HG03442 (cell line): Measurements from ENCODE around the gene MPG.

Experiments
- ATAC-seq: cut with Tn5 transposase; IDR thresholded peaks from one replicate; pipeline ENCODE4 v1.9.1; 2021; ENCODE audit warnings: mild to moderate bottlenecking, moderate library complexity; ENCODE audit not compliant: unreplicated experiment

Gene MPG

DNA sequence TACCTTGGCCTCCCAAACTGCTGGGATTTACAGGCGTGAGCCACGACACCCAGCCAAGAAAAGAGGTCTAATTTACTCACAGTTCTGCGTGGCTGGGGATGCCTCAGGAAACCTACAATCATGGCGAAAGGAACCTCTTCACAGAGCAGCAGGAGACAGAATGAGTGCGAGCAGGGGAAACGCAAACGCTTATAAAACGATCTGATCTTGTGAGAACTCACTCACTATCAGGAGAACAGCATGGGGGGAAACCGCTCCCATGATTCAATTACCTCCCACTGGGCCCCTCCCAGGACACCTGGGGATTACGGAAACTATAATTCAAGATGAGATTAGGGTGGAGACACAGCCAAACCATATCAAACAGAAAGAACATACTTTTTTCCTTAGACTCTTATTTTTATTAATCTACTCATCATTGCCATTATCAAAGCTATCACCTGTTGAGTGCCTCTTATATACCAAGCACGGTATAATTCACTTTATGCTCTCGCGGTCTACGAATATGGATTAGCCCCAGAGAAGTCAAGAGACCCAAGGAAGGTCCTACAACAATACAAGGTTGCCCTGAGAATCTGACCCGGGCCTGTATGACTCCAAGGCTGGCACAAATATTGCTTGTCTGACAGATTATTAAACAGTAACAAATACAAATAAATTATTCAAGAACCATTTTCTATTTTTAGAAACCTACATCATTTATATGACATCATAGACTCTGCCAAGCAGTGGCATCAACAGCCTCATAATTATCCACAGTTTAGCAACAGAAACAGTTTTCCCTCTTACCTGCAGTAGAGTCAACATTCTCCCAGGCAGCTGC is 27.0 kb upstream of the MPG start:
- ATAC-seq = no peak

DNA sequence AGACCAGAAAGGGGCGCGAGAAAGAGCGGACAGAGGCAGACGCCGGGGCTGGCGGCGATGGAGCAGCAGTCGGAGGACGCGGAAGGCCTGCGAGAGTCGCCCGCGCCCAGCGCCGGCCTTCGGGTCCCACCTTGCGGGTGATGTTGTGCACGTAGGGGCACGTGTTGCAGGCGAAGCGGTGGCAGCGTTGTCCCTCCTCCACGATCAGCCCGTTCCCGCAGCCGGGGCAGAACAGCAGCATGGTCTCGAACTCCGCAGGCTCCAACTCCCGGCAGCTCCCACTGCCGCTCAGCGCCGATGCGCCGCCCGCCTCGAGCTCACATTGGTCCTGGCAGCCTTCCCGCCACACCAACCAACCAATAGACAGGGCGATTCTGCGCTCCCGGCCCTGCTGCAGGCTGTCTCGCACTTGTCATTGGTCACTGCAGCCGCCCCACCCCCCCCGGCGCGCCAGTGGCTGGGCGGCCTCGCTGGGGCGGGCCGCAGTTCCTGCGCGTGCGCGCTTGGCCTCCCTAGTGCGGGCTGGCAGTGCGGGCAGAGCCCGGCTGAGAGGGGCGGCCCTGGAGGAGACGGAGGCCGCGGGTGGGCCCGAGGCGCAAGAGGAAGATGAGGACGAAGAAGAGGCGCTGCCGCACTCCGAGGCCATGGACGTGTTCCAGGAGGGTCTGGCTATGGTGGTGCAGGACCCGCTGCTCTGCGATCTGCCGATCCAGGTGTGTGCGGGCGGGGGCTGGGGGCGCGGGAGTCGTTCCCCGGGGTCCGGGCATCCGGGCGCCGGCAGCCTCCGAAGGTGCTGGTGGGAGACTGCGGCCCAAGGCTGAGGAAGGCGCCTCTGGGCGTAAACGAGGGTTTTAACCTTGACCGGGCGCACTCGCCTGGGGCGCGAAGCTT is 24.4 kb upstream of the MPG start, which contains the start of the genes POLR3K and SNRNP25:
POLR3K (minus strand) TSS at position 263 of the 891 bp plus-strand sequence; CDS start at position 241, 22 bp downstream.
SNRNP25 (plus strand) TSS at position 483 of the 891 bp plus-strand sequence; CDS start at position 672, 189 bp downstream.
- peak; percentile 94 for ATAC-seq

DNA sequence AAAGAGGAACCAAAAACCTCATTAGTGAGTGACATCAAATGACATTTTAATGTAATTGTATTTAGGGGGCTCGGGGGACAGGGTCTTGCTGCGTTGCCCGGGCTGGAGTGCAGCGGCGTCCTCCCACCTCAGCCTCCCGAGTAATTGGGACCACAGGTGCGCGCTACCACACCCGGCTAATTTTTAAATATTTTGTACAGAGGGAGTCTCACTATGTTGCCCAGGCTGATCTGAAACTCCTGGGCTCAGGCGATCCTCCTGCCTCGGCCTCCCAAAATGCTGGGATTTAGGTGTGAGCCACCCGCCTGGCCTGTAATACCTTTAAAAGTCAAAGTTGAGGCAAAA is 23.8 kb upstream of the MPG start:
- ATAC-seq = no peak

DNA sequence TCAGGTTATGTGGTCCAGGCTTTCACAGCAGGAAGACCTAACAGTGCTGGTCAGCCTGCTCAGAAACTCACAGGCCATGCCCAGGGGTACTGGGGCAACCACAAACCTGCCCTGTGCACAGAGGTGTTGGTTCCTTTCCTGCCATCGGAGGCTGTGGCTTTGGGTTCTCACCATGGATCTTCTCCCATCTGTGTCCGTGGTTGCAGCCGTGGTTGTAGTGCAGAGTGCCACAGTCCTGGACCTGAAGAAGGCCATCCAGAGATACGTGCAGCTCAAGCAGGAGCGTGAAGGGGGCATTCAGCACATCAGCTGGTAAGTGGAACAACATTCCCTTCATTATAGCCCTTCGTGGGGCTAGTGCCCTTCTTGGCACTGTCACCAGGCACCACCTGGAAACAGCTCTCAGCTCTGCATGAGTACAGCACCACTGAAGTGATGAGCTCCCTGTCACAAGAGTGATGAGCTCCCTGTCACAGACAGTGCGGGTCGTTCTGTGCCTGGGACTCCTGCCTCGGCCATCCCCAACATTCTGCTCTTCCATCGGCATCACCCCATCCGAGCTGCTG is 22.4 kb upstream of the MPG start:
- no peak for ATAC-seq

DNA sequence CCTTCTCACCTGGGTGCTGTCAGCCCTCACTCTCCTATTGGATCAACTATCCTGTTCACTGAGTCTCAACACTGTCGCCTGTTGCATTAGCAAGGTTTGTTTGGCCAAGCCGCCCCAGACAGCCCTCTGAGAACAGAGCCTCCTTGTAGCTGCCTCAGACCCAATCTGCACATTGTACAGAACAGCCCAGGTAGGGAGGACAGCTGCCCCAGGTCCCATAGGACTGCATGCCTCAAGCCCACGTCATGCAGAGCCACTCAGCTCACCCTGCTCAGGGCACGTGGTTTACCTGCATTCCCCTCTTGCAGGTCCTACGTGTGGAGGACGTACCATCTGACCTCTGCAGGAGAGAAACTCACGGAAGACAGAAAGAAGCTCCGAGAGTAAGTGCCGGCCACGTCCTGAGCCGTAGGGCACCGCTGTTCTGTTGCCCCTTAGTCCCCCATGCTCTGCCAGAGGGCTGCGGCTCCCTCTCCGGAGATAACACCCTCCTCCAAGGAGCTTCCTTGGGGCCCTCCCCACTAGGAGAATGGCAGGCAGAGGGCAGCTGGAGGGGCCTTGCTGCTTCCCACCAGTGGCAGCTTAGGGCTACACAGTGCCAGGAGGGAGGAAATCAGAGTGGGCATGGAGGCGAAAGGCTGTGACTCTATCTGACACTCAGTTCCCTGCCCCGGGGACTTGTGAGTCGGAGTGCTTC is 21.6 kb upstream of the MPG start:
- ATAC-seq = no peak

DNA sequence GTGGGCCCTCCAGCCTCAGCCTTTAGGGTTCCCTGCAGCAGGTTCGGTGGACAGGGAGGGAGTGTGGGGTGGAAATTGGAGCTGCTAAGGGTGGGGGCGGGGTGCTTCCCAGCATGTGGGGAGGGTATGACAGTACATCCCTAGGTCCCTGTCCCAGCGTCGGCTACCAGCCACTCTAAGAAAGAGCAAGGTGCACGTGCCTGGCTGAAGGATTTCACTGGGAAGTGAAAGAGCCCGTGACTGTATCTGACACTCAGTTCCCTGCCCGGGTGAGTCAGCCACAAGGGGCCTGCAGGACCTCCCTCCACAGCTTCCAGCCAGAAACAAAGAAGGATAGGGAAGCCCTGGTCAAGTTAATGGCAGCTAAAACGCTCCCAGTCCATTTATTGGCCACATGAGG is 20.3 kb upstream of the MPG start:
- ATAC-seq = no peak

DNA sequence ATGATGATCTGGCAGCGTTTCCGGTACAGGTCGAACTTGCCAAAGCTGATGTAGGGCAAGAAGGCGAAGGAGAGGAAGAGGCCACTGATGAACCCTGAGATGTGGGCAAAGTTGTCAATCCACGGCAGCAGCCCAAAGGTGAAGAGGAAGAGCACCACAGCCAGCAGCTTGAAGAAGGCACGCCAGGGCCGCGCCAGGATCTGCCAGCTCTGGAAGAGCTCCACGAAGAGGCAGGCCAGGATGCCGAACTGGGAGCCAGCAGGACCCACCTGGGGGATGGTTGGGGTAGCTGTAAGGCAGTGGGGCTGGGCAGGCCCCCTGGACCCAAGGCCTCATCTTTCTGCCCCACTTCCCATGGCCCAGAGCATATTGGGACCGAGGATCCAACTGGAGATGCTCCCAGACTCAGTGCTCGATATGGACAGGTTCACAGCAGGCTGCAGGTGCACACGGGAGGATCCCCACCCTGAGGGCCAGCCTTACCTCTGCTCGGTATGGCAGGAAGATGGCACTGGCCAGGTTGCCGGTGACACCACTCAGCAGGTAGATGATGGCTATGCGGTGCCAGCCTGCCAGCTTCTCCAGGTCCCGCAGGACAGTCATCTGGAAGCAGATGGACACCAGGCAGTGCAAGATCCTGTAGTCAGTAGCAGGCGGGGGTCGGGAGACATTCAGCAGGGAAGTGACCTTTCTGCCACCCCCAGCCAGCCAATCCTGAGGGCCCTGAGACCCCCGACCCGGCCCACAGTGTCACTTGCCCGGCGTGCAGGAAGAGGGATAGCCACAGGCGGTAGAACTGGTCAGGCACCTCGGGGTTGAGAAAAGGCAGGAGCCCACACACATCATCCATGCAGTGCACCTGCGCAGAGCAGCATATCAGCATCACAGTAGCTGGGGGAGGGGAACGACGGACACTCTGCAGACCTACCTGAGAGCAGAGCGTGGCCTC is 19.3 kb upstream of the MPG start:
- no peak for ATAC-seq

DNA sequence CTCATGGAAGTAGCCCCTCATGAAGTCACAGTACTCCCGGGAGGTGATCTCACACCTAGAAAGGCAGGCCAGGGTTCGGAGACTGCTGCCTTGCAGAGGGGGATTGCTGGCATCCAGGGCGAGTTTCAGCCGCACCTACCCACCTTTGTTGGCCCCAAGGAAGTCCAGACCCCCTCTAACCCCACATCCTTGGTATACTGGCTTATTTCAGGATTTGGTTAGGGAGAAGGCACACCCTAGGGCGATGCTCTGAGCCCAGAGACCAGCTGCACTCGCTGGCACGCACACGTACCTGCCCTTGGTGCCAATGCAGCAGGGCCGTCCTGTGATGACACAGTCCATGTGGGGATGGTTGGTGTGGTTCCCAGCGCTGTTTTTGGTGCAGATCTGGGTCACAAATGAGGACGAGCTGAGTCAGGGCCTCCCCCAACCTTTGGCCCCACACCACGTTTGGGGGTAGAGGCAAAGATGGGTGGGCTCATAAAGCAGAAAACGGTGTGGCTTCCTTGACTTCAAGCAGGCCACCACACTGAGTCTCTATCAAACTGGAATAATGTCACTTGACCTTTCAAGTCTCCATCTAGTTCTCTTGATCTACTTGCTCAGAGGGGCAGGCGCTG is 18.5 kb upstream of the MPG start:
- no peak for ATAC-seq

DNA sequence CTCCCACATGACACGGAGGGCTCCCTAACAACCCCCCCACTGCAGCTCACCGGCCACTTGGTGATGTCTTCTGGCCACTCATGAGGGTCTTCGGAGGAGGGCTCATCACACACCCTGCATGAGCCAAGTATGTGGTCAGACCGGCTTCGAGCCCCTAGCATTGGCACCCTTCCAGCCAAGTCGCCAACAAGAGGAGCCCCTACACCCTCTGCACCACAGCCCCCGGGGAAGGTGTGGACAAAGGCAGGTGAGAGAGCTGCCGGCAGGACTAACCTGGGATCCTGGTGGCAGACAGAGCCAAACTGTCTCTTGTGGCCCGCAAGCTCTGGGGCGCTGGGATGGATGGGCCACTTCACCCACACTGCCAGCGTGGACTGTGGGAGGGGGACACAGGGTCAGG is 17.9 kb upstream of the MPG start:
- ATAC-seq = no peak

DNA sequence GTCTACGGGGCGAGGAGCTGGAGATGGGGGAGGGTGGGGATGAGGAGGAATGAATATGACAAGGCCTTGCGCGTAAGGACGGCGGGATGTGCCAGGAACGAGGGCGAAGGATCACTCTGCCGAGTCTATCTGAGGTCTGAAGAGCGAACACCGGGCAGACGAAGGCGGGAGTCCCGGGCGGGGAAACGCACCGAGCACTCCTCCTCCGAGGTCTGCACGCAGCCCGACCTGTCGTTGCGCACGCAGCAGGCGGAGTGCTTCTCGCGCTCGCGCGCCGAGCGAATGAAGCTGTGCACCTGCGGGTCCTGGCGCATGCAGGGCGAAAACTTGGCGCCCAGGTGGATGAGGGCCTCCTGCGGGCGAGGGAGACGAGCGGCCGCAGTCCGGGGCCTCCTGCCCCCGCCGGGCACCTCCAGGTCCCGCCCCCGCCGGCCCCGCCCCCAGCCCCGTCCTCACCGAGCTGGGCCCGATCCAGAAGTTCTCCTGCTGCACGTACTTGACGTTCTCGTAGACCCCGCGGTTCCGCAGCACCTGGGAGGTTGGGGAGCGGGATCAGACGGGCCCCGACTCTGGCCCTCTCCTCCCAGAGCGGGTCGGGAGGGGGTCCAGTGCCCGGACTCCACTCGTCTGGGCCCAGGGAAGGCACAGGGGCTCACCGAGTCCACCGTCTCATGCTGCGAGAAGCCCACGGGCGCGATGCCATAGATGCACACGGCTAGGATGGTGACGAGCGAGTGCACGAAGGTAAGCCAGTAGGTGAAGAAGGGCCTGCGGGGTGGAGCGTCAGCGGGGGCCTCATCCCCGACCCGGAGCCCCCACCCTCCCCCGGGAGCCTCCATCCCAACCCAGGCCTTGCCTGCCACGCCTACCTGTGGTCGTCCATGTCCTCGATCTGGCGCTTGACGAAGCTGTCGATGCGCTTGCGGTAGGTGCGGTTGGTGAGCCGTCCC is 16.8 kb upstream of the MPG start:
- ATAC-seq = no peak

DNA sequence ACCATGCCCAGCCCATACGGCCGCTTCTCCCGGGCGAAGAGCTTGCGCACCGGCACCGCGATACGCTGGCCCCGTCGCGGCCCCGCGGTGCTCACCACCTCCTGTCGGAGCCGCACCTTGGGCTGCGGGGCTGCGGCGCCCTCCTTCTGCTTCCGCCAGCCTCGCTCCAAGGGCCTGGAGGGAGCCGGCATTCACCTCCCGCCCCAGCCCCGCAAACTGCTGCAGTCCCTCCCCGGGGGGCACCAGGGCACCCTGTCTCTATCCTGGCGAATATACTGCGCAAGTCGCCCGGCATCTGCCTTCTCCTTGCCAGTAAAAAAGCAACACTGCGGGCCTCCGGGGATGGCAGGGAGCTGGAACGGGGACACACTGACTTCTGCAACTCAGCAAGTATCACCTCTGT is 16.1 kb upstream of the MPG start:
- ATAC-seq = no peak

DNA sequence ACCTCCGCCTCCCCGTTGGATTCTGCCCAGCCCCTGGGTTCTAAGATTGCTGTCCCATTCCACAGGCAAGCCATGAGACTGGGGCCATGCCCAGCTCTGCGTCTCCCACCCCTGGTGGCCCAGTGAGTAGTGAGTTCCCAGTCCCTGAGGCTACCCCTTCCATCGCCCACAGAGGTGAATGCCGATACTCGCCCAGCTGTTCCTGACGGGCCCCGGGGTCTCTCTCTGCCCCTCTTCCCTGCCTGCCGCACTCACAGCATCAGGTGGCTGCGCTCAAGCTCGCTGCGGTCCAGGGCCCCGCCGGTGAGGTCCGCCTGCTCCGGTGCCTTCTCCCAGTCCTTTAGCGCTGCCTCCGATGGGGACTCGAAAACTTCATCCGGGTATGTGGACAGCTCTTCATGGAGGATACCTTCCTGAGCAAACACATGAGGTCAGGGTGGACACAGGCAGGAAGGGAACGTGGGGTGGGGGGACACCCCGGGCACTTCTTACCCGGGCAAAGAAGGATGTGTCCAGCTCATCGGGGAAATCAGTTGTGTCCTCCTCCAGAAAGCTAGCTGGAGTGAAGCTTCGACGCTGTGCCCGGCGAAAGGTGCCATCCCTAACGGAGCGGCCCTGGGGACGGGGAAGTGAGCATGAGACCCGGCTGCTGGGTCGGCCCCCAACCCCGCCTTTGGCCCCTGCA is 15.6 kb upstream of the MPG start:
- no peak for ATAC-seq

DNA sequence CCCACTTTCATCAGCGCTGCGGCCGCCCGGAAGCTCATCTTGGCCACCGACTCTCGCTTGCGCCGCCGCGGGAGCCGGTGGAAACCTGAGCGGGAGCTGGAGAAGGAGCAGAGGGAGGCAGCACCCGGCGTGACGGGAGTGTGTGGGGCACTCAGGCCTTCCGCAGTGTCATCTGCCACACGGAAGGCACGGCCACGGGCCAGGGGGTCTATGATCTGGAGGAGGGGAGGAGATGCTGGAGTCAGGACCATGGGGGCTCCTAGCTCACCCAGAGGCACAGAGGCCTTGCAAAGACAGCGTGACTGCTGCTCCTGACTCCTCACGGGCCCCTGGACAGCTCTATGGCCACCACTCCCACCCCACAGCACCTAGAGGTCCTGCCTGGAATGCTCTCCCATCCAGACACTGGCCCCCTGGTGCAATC is 15.0 kb upstream of the MPG start:
- ATAC-seq = no peak

DNA sequence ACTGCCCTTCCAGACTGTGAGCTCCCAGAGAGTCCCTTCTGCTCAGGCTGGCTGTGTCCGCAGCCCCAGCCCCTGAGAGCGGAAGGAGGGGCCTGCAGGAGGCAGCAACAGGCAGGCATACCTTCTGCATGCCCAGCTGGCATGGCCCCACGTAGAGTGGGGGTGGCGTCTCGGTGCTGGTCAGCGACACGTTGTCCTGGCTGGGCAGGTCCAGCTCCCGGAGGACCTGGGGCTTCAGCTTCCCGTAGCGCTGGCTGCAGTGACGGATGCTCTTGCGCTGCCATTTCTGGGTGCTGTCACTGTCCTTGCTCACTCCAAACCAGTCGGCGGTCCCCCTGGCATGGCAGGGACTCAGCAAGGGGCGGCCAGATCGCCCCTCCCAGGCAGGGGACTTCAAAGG is 14.6 kb upstream of the MPG start:
- no peak for ATAC-seq

DNA sequence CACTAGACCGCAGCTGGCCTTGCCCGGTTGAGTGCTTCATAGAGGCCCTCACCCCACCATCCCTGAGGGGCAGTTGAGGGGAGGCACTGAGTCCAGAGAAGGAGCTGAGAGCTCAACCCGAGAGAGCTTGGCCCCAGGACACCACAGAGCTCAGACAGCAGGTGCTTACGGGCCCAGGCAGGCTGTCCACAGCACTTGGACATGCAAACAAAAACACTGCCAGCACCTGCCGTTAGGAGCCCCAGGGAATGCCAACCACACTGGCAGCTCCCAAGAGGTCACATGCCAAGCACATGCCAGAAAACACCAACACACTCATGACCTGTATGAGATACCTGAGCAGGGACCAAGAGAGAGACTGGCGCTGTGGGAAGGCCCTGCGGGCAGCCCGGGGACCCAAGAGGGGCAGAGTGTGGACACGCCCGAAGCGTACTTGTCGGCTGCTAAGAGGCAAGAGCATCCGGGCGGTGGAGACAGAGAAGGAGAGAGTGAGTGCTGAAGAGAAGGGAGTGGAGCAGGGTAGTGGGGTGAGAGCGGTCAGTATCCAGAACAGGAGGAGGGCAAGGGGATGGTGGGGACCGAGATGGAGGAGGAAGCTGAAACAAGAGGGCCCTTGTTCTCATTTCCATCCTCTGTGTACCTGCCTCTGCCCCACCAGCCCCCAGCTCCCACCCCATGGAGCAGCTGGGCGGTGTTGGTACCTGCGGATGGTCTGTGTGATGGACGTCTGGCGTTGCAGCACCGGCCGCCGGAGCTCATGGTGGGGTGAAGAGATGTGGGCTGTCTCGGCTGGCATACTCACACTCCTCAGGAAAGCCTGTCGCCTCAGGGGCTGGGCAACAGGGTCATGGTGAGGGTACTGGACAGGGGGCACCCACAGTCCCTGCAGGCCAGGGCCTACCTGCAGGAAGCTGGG is 13.8 kb upstream of the MPG start:
- ATAC-seq = no peak

DNA sequence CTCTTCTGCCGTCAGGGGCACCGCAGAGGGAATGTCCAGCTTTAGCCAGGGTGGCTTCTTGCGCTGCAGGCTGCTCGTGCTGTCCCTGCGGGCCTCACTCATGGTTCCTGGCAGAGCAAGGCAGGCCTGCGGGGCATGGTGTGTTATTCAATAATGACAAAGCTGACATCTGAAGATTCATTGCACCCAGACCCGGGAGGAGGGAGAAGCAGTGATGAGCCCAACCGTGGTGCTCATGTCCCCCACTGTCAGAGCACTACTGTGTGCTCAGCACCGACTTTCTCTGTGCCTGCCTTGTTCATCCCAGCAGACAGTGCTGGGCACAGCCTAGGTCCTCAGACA is 13.1 kb upstream of the MPG start:
- no peak for ATAC-seq

DNA sequence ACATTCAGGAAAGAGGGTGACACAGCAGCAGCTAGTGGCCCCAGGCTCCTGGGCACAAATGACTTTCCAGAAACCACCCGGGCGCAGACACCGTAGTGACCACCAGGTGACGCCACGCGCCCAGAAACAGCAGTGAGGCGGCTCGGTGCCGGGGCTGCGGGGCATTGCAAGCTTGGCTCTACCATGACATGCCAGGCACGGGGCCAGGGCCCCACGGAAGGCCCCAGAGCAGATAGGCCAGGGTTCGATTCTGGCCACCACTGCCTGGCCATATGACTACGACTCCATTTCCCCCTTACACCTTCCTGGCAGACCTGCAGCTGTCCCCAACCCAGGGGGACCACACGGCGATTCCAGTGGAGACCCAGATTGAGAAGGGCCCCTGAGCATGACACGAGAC is 12.3 kb upstream of the MPG start:
- ATAC-seq = no peak
